Mesenchymal stem cell (in vitro differentiated cells and primary cell): ENCODE data around the gene CD86.

Experiments
- DNase-seq: peaks from one replicate; pipeline ENCODE4 v3.0.0-alpha.2; 2013
- H2AFZ ChIP-seq: one replicate; pipeline ENCODE4 v1.6.1; 2013; ENCODE audit warnings: low read depth, mild to moderate bottlenecking, control low read depth, inconsistent platforms, low read length, moderate library complexity
- H2AK5ac ChIP-seq: 2 replicates; pipeline ENCODE4 v1.6.1; 2013; ENCODE audit warnings: low read length, moderate library complexity, mild to moderate bottlenecking, inconsistent platforms; ENCODE audit not compliant: severe bottlenecking
- H2BK120ac ChIP-seq: one replicate; pipeline ENCODE4 v1.6.1; 2013; ENCODE audit warnings: low read depth, mild to moderate bottlenecking, inconsistent platforms, low read length, moderate library complexity
- H2BK12ac ChIP-seq, 2 experiments: one replicate each; pipeline ENCODE4 v1.6.1; 2013; ENCODE audit warnings: inconsistent platforms in 2 of 2, low read length in 2 of 2, mild to moderate bottlenecking in 2 of 2, moderate library complexity in 2 of 2, control low read depth in 1 of 2
- H2BK15ac ChIP-seq: one replicate; pipeline ENCODE4 v1.6.1; 2013; ENCODE audit warnings: mild to moderate bottlenecking, low read depth, inconsistent platforms; ENCODE audit not compliant: poor library complexity, severe bottlenecking
- H2BK5ac ChIP-seq: 2 replicates; pipeline ENCODE4 v1.6.1; 2013; ENCODE audit warnings: low read depth, mild to moderate bottlenecking, low read length, control low read depth, inconsistent platforms; ENCODE audit not compliant: poor library complexity, severe bottlenecking
- H3K14ac ChIP-seq, 2 experiments: one replicate each; pipeline ENCODE4 v1.6.1; 2013; ENCODE audit warnings: inconsistent platforms in 2 of 2, low read length in 2 of 2, control low read depth in 1 of 2, mild to moderate bottlenecking in 1 of 2, moderate library complexity in 1 of 2
- H3K18ac ChIP-seq, 2 experiments: one replicate each; pipeline ENCODE4 v1.6.1; 2013; ENCODE audit warnings: inconsistent platforms in 2 of 2, low read length in 2 of 2, control low read depth in 1 of 2, low read depth in 1 of 2, mild to moderate bottlenecking in 1 of 2
- H3K23ac ChIP-seq, 2 experiments: one replicate each; pipeline ENCODE4 v1.6.1; 2013; ENCODE audit warnings: inconsistent platforms in 2 of 2, low read length in 2 of 2, mild to moderate bottlenecking in 2 of 2, moderate library complexity in 2 of 2, control low read depth in 1 of 2
- H3K27ac ChIP-seq: 2 replicates; pipeline ENCODE4 v1.5.1; 2013; ENCODE audit warnings: mild to moderate bottlenecking, moderate library complexity, low read length, control low read depth, inconsistent platforms; ENCODE audit not compliant: poor library complexity, severe bottlenecking
- H3K27me3 ChIP-seq, 2 experiments: 2 replicates each; pipeline versions ENCODE4 v1.6.1 to v1.7.0; 2013; ENCODE audit warnings: low read length in 2 of 2, mild to moderate bottlenecking in 2 of 2, moderate library complexity in 2 of 2, control low read depth in 1 of 2, inconsistent platforms in 1 of 2; ENCODE audit not compliant: control insufficient read depth in 1 of 2, insufficient read depth in 1 of 2
- H3K36me3 ChIP-seq, 2 experiments: 2 replicates each; pipeline versions ENCODE4 v1.6.1 to v1.7.0; 2013; ENCODE audit warnings: low read length in 2 of 2, control low read depth in 1 of 2, inconsistent platforms in 1 of 2, low read depth in 1 of 2, mild to moderate bottlenecking in 1 of 2; ENCODE audit not compliant: insufficient read depth in 2 of 2, control insufficient read depth in 1 of 2
- H3K4ac ChIP-seq, 2 experiments: one replicate each; pipeline ENCODE4 v1.6.1; 2013; ENCODE audit warnings: inconsistent platforms in 2 of 2, low read length in 2 of 2, mild to moderate bottlenecking in 2 of 2, moderate library complexity in 2 of 2, control low read depth in 1 of 2, low read depth in 1 of 2
- H3K4me1 ChIP-seq: 2 replicates; pipeline ENCODE4 v1.6.1; 2013; ENCODE audit warnings: low read depth, low read length, control low read depth; ENCODE audit not compliant: control insufficient read depth, insufficient read depth
- H3K4me2 ChIP-seq: 2 replicates; pipeline ENCODE4 v1.6.1; 2013; ENCODE audit warnings: low read length, mild to moderate bottlenecking, inconsistent platforms; ENCODE audit not compliant: poor library complexity, severe bottlenecking
- H3K4me3 ChIP-seq, 2 experiments: 2 replicates each; pipeline versions ENCODE4 v1.5.1 to v1.7.0; 2013; ENCODE audit warnings: low read length in 2 of 2, mild to moderate bottlenecking in 2 of 2, control low read depth in 1 of 2, low read depth in 1 of 2; ENCODE audit not compliant: insufficient read depth in 1 of 2
- H3K79me1 ChIP-seq: replicated peaks from 2 replicates; pipeline ENCODE4 v1.6.1; 2013; ENCODE audit warnings: mild to moderate bottlenecking, control low read depth, low read length, inconsistent platforms; ENCODE audit not compliant: poor library complexity, severe bottlenecking
- H3K9ac ChIP-seq: 2 replicates; pipeline ENCODE4 v1.7.0; 2013; ENCODE audit warnings: mild to moderate bottlenecking, low read length, moderate library complexity
- H3K9me3 ChIP-seq: 2 replicates; pipeline ENCODE4 v1.7.0; 2013; ENCODE audit warnings: mild to moderate bottlenecking, low read length; ENCODE audit not compliant: control insufficient read depth
- H4K8ac ChIP-seq: one replicate; pipeline ENCODE4 v1.6.1; 2013; ENCODE audit warnings: inconsistent platforms, mild to moderate bottlenecking, low read length, moderate library complexity
- H4K91ac ChIP-seq: one replicate; pipeline ENCODE4 v1.6.1; 2013; ENCODE audit warnings: mild to moderate bottlenecking, low read length, inconsistent platforms
- WGBS: methylation state at CpG from one replicate; pipeline ENCODE4 v1.1.7; 2013; ENCODE audit warnings: mixed read lengths; 5-methylcytosine and 5-hydroxymethylcytosine counted together

The CD86 gene

GRCh38 chr3:122088531-122088930, 33.4 kb downstream of the CD86 start:
- Histone ChIP-seq H2BK5ac (no peak overlapping the region), H2BK12ac (no peak overlapping the region), H3K4me1 (no peaks in the 10 kb centered on the region), H3K27me3 (peaks cover 0 to 47% of the 10 kb centered on the region in 2 experiments), H3K14ac (no peak overlapping the region), H2BK120ac (no peak overlapping the region), H3K9ac (no peak overlapping the region), H2AK5ac (no peak overlapping the region), H3K23ac (no peak overlapping the region), H3K4me3 (no peak overlapping the region), H3K4ac (no peak overlapping the region), H3K79me1 (no peaks in the 10 kb centered on the region), H4K8ac (no peak overlapping the region), H4K91ac (no peak overlapping the region), H3K9me3 (no peaks in the 10 kb centered on the region), H2BK15ac (no peak overlapping the region), H3K36me3 (no peaks in the 10 kb centered on the region), H3K4me2 (no peak overlapping the region), H3K18ac (no peak overlapping the region), H3K27ac (no peak overlapping the region), H2AFZ (no peak overlapping the region)
- no peak for DNase-seq
- no CpG with 5 or more reads among the region's 3 CpGs for WGBS

DNA sequence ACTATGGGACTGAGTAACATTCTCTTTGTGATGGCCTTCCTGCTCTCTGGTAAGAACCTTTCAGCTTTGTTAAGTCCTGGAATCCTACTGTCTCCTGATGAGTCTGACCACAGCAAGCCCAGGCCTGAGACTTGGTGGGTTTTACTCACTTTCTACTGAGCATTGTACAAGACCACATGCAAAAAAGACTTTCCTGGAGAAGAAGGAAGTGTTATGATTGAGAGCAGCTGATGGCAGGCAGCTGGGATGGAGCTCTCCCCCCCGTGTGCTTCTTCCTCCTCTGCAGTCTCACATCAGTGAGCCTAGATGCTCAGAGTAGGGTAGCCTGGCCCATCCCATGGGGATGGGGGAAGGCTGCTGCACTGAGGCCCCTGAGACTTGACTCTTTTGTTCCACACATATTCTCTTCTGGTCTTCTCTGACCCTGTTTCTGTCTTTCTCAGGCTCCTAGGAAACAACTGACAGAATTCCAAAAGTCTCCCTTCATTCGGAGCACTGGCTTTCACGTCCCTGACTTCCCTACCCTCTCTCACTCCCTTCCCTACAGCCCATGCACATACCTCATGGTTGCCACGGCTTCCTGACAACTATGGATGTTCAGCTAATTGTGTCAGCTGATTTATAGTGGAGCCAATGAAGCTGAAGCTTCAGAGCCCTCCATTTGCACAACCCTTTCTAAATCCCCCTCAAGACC, 36.6 kb downstream of the CD86 start:
- Histone ChIP-seq H2AFZ (no peak overlapping the region), H2BK5ac (no peak overlapping the region), H3K23ac (no peak overlapping the region), H3K9me3 (no peaks in the 10 kb centered on the region), H3K14ac (no peak overlapping the region), H3K18ac (no peak overlapping the region), H3K27ac (no peak overlapping the region), H3K79me1 (no peaks in the 10 kb centered on the region), H3K9ac (no peak overlapping the region), H4K8ac (no peak overlapping the region), H2BK120ac (no peak overlapping the region), H3K4me2 (no peak overlapping the region), H3K4me3 (no peak overlapping the region), H3K4ac (no peak overlapping the region), H2BK15ac (no peak overlapping the region), H4K91ac (no peak overlapping the region), H3K4me1 (no peaks in the 10 kb centered on the region), H3K27me3 (peaks cover 3 to 32% of the 10 kb centered on the region in 2 experiments), H2AK5ac (no peak overlapping the region), H2BK12ac (no peak overlapping the region), H3K36me3 (no peaks in the 10 kb centered on the region)
- 53% methylated on average over 4 of the region's 4 CpGs for WGBS
- DNase-seq, result no peak

- no peaks in the 10 kb centered on the region for H3K9me3 ChIP-seq
- no peak overlapping the region for H2BK15ac ChIP-seq
- H4K91ac ChIP-seq, result no peak overlapping the region
These were observed 37.5 kb downstream of the CD86 start for GRCh38 chr3:122092460-122093165.

DNA sequence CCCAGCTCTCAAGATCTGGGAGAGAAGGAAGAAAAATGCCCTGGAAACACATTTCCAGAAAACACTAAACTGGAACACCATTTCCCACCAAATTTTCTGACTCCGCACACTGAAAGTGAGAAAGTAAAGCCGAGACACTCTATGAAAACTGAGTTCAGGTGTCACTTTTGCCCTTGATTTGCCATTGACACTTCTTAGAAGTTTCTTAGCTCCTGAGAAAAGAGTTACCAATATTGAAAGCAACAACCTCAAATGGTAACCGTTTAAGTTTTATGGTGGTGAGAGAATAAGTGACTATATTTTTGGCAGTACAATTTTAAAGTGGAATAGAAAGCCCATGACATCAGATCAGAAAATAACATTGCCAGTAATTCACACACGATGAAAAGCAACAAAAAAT, 39.0 kb downstream of the CD86 start:
- Histone ChIP-seq H3K4me3 (no peak overlapping the region), H3K79me1 (no peaks in the 10 kb centered on the region), H3K27me3 (peaks cover 6 to 37% of the 10 kb centered on the region in 2 experiments), H3K18ac (no peak overlapping the region), H2BK120ac (no peak overlapping the region), H3K23ac (no peak overlapping the region), H3K36me3 (no peaks in the 10 kb centered on the region), H3K4ac (no peak overlapping the region), H2BK15ac (no peak overlapping the region), H3K9ac (no peak overlapping the region), H3K14ac (no peak overlapping the region), H3K4me2 (no peak overlapping the region), H3K9me3 (no peaks in the 10 kb centered on the region), H4K8ac (no peak overlapping the region), H2BK5ac (no peak overlapping the region), H4K91ac (no peak overlapping the region), H2AK5ac (no peak overlapping the region), H2BK12ac (no peak overlapping the region), H2AFZ (no peak overlapping the region), H3K4me1 (no peaks in the 10 kb centered on the region), H3K27ac (no peak overlapping the region)
- no peak for DNase-seq
- WGBS, result 76% methylated on average over 3 of the region's 4 CpGs

More at GRCh38 chr3:122092460-122093165, 37.5 kb downstream of the CD86 start:
- Histone ChIP-seq H2AFZ (no peak overlapping the region), H3K4me2 (no peak overlapping the region), H3K36me3 (no peaks in the 10 kb centered on the region), H3K18ac (no peak overlapping the region), H3K14ac (no peak overlapping the region), H3K4me3 (no peak overlapping the region), H3K4ac (no peak overlapping the region), H2BK120ac (no peak overlapping the region), H2BK12ac (no peak overlapping the region), H3K27me3 (peaks cover 3 to 33% of the 10 kb centered on the region in 2 experiments), H4K8ac (no peak overlapping the region), H2AK5ac (no peak overlapping the region), H3K4me1 (no peaks in the 10 kb centered on the region), H3K9ac (no peak overlapping the region), H3K79me1 (no peaks in the 10 kb centered on the region), H2BK5ac (no peak overlapping the region), H3K23ac (no peak overlapping the region), H3K27ac (no peak overlapping the region)
- WGBS, result 84% methylated on average over 2 of the region's 2 CpGs
- peak; percentile 27 for DNase-seq
